HEK293 (cell line): Measurements from ENCODE around the gene HMCN2.

Experiments used
- CTCF ChIA-PET: fragments of 350-600 bp; formaldehyde crosslinking; extraction: SDS; loops from one replicate; lab custom pipeline; 2021; ENCODE audit warnings: antibody characterized with exemption; lab: Yijun Ruan, JAX
- POLR2A ChIA-PET: fragments of 300-600 bp; formaldehyde crosslinking; extraction: SDS; loops from one replicate; lab custom pipeline; 2020; ENCODE audit warnings: antibody characterized with exemption, inconsistent platforms; lab: Yijun Ruan, JAX
- H3K27ac ChIP-seq: fragments of 200-500 bp; sonication (Bioruptor generic); 2 replicates; pipeline ENCODE4 v1.5.1; 2014; ENCODE audit warnings: low read depth, low read length, control low read depth, inconsistent platforms; ENCODE audit errors: extremely low read depth
- H3K36me3 ChIP-seq, 2 experiments: fragments of 200-500 bp in 1 of 2; sonication (Bioruptor generic) in 1 of 2; 1 replicate in 1 of 2; 2 replicates in 1 of 2; pipeline ENCODE4 v1.5.1; 2014 to 2017; ENCODE audit warnings: inconsistent platforms in 2 of 2, low read length in 2 of 2; ENCODE audit not compliant: control insufficient read depth in 2 of 2, insufficient read depth in 1 of 2
- H3K4me1 ChIP-seq: fragments of 200-500 bp; sonication (Bioruptor generic); 2 replicates; pipeline ENCODE4 v1.5.1; 2014; ENCODE audit warnings: mild to moderate bottlenecking, low read length, inconsistent platforms; ENCODE audit not compliant: control insufficient read depth, insufficient read depth
- H3K4me3 ChIP-seq: 2 replicates; pipeline ENCODE4 v1.5.1; 2011; ENCODE audit warnings: low read depth, mild to moderate bottlenecking, control low read depth, low read length, moderate library complexity
- H3K9me3 ChIP-seq: fragments of 200-500 bp; sonication (Bioruptor generic); 2 replicates; pipeline ENCODE4 v1.5.1; 2014; ENCODE audit warnings: low read depth, low read length, inconsistent platforms; ENCODE audit not compliant: control insufficient read depth, insufficient read depth
- EGR2 ChIP-seq: fragments of 450-650 bp; formaldehyde crosslinking; IDR thresholded peaks from 2 replicates; pipeline ENCODE4 v1.5.1; 2016; ENCODE audit warnings: low read depth, missing biosample characterization, missing genetic modification characterization
- GLIS2 ChIP-seq: fragments of 450-650 bp; formaldehyde crosslinking; IDR thresholded peaks from 2 replicates; pipeline ENCODE4 v1.5.1; 2016; ENCODE audit warnings: missing biosample characterization, missing genetic modification characterization
- SP7 ChIP-seq: fragments of 450-650 bp; formaldehyde crosslinking; IDR thresholded peaks from 2 replicates; pipeline ENCODE4 v1.5.1; 2016; ENCODE audit warnings: missing biosample characterization, missing genetic modification characterization
- ZFP69B ChIP-seq: fragments of 450-650 bp; formaldehyde crosslinking; IDR thresholded peaks from 2 replicates; pipeline ENCODE4 v1.5.1; 2016; ENCODE audit warnings: missing biosample characterization, missing genetic modification characterization
- ZNF146 ChIP-seq: fragments of 450-650 bp; formaldehyde crosslinking; IDR thresholded peaks from 2 replicates; pipeline ENCODE4 v1.5.1; 2016; ENCODE audit warnings: missing biosample characterization, missing genetic modification characterization
- ZNF16 ChIP-seq: fragments of 450-650 bp; formaldehyde crosslinking; IDR thresholded peaks from 2 replicates; pipeline ENCODE4 v1.5.1; 2016; ENCODE audit warnings: low read depth, missing biosample characterization, missing genetic modification characterization
- ZNF175 ChIP-seq: fragments of 450-650 bp; formaldehyde crosslinking; IDR thresholded peaks from 2 replicates; pipeline ENCODE4 v1.5.1; 2016; ENCODE audit warnings: missing biosample characterization, missing genetic modification characterization
- ZNF221 ChIP-seq: fragments of 450-650 bp; formaldehyde crosslinking; IDR thresholded peaks from 2 replicates; pipeline ENCODE4 v1.5.1; 2017; ENCODE audit warnings: missing biosample characterization, missing genetic modification characterization, borderline replicate concordance
- ZNF416 ChIP-seq: fragments of 450-650 bp; formaldehyde crosslinking; IDR thresholded peaks from 2 replicates; pipeline ENCODE4 v1.5.1; 2016; ENCODE audit warnings: missing biosample characterization, missing genetic modification characterization
- ZNF677 ChIP-seq: fragments of 450-650 bp; IDR thresholded peaks from 2 replicates; pipeline ENCODE4 v1.5.0; 2018; ENCODE audit warnings: missing biosample characterization, mild to moderate bottlenecking, missing genetic modification characterization, moderate library complexity
- TF ChIP-seq, protein P1 (sequence below): fragments of 450-650 bp; formaldehyde crosslinking; IDR thresholded peaks from 2 replicates; pipeline ENCODE4 v1.5.1; 2016; ENCODE audit warnings: missing biosample characterization, missing genetic modification characterization
- TF ChIP-seq, protein P2 (sequence below): fragments of 450-650 bp; formaldehyde crosslinking; IDR thresholded peaks from 2 replicates; pipeline ENCODE4 v1.5.1; 2016; ENCODE audit warnings: missing biosample characterization, missing genetic modification characterization, low read depth
- TF ChIP-seq, protein P3 (sequence below): fragments of 450-650 bp; formaldehyde crosslinking; IDR thresholded peaks from 2 replicates; pipeline ENCODE4 v1.5.1; 2016; ENCODE audit warnings: missing biosample characterization, missing genetic modification characterization
- TF ChIP-seq, protein P4 (sequence below): fragments of 450-650 bp; formaldehyde crosslinking; IDR thresholded peaks from 2 replicates; pipeline ENCODE4 v1.5.1; 2016; ENCODE audit warnings: missing biosample characterization, missing genetic modification characterization
- TF ChIP-seq, protein P5 (sequence below): fragments of 450-650 bp; formaldehyde crosslinking; IDR thresholded peaks from 2 replicates; pipeline ENCODE4 v1.5.1; 2016; ENCODE audit warnings: missing biosample characterization, missing genetic modification characterization
- TF ChIP-seq, protein P6 (sequence below): fragments of 450-650 bp; formaldehyde crosslinking; IDR thresholded peaks from 2 replicates; pipeline ENCODE4 v1.5.1; 2016; ENCODE audit warnings: missing biosample characterization, missing genetic modification characterization

The HMCN2 gene

DNA sequence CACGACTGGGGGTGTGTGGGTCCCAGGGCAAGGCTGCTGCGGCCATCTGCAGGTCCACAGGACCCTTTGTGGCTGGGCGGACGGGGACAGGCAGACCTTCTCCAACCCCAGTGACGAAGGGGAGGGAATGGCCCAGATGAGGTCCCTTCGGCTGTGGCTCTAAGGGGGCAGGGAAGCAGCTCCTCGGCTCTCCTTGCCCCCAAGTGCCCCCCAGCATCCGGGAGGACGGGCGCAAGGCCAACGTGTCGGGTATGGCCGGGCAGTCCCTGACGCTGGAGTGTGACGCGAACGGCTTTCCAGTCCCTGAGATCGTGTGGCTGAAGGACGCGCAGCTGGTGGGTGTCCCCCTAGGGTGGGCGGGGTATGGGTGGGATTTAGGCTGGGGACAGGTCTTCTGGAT, 82.8 kb downstream of the HMCN2 start (continued):
- TF ChIP-seq, protein P1, sequence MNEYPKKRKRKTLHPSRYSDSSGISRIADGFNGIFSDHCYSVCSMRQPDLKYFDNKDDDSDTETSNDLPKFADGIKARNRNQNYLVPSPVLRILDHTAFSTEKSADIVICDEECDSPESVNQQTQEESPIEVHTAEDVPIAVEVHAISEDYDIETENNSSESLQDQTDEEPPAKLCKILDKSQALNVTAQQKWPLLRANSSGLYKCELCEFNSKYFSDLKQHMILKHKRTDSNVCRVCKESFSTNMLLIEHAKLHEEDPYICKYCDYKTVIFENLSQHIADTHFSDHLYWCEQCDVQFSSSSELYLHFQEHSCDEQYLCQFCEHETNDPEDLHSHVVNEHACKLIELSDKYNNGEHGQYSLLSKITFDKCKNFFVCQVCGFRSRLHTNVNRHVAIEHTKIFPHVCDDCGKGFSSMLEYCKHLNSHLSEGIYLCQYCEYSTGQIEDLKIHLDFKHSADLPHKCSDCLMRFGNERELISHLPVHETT, result no peak
- TF ChIP-seq ZFP69B (tag by site-specific recombination), result no peak
- TF ChIP-seq GLIS2, result no peak
- TF ChIP-seq, protein P2, sequence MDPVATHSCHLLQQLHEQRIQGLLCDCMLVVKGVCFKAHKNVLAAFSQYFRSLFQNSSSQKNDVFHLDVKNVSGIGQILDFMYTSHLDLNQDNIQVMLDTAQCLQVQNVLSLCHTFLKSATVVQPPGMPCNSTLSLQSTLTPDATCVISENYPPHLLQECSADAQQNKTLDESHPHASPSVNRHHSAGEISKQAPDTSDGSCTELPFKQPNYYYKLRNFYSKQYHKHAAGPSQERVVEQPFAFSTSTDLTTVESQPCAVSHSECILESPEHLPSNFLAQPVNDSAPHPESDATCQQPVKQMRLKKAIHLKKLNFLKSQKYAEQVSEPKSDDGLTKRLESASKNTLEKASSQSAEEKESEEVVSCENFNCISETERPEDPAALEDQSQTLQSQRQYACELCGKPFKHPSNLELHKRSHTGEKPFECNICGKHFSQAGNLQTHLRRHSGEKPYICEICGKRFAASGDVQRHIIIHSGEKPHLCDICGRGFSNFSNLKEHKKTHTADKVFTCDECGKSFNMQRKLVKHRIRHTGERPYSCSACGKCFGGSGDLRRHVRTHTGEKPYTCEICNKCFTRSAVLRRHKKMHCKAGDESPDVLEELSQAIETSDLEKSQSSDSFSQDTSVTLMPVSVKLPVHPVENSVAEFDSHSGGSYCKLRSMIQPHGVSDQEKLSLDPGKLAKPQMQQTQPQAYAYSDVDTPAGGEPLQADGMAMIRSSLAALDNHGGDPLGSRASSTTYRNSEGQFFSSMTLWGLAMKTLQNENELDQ (tag by site-specific recombination), result no peak
- TF ChIP-seq, protein P3, sequence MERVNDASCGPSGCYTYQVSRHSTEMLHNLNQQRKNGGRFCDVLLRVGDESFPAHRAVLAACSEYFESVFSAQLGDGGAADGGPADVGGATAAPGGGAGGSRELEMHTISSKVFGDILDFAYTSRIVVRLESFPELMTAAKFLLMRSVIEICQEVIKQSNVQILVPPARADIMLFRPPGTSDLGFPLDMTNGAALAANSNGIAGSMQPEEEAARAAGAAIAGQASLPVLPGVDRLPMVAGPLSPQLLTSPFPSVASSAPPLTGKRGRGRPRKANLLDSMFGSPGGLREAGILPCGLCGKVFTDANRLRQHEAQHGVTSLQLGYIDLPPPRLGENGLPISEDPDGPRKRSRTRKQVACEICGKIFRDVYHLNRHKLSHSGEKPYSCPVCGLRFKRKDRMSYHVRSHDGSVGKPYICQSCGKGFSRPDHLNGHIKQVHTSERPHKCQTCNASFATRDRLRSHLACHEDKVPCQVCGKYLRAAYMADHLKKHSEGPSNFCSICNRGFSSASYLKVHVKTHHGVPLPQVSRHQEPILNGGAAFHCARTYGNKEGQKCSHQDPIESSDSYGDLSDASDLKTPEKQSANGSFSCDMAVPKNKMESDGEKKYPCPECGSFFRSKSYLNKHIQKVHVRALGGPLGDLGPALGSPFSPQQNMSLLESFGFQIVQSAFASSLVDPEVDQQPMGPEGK (tag by site-specific recombination), result no peak
- TF ChIP-seq ZNF221 (tag by site-specific recombination), result no peak

DNA sequence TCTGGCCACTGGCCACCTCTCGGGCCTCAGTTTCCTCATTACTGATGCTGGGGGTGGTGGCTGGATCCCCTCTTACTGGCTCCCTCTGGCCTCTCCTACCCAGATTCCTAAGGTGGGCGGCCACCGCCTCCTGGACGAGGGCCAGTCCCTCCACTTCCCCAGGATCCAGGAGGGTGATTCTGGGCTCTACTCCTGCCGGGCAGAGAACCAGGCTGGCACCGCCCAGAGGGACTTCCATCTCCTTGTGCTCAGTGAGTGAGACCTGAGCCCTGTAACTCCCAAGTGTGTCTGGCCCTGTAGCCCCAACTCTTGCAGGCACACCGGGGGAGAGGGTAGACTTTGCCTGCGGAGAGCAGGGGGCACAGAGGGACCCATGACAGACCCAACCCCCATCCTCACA, 83.3 kb downstream of the HMCN2 start:
- H3K27ac ChIP-seq, result no peak overlapping the region
- TF ChIP-seq ZNF146 (tag by site-specific recombination) (no peak), ZNF175 (no peak), ZNF677 (tag by site-specific recombination) (no peak), ZNF416 (no peak), EGR2 (tag by site-specific recombination) (no peak), ZNF16 (tag by site-specific recombination) (no peak), SP7 (tag by site-specific recombination) (no peak)
- TF ChIP-seq, protein P4, sequence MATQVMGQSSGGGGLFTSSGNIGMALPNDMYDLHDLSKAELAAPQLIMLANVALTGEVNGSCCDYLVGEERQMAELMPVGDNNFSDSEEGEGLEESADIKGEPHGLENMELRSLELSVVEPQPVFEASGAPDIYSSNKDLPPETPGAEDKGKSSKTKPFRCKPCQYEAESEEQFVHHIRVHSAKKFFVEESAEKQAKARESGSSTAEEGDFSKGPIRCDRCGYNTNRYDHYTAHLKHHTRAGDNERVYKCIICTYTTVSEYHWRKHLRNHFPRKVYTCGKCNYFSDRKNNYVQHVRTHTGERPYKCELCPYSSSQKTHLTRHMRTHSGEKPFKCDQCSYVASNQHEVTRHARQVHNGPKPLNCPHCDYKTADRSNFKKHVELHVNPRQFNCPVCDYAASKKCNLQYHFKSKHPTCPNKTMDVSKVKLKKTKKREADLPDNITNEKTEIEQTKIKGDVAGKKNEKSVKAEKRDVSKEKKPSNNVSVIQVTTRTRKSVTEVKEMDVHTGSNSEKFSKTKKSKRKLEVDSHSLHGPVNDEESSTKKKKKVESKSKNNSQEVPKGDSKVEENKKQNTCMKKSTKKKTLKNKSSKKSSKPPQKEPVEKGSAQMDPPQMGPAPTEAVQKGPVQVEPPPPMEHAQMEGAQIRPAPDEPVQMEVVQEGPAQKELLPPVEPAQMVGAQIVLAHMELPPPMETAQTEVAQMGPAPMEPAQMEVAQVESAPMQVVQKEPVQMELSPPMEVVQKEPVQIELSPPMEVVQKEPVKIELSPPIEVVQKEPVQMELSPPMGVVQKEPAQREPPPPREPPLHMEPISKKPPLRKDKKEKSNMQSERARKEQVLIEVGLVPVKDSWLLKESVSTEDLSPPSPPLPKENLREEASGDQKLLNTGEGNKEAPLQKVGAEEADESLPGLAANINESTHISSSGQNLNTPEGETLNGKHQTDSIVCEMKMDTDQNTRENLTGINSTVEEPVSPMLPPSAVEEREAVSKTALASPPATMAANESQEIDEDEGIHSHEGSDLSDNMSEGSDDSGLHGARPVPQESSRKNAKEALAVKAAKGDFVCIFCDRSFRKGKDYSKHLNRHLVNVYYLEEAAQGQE (tag by site-specific recombination), result no peak
- TF ChIP-seq, protein P5, sequence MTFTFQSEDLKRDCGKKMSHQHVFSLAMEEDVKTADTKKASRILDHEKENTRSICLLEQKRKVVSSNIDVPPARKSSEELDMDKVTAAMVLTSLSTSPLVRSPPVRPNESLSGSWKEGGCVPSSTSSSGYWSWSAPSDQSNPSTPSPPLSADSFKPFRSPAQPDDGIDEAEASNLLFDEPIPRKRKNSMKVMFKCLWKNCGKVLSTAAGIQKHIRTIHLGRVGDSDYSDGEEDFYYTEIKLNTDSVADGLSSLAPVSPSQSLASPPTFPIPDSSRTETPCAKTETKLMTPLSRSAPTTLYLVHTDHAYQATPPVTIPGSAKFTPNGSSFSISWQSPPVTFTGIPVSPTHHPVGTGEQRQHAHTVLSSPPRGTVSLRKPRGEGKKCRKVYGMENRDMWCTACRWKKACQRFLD (tag by site-specific recombination), result no peak
- TF ChIP-seq, protein P6, sequence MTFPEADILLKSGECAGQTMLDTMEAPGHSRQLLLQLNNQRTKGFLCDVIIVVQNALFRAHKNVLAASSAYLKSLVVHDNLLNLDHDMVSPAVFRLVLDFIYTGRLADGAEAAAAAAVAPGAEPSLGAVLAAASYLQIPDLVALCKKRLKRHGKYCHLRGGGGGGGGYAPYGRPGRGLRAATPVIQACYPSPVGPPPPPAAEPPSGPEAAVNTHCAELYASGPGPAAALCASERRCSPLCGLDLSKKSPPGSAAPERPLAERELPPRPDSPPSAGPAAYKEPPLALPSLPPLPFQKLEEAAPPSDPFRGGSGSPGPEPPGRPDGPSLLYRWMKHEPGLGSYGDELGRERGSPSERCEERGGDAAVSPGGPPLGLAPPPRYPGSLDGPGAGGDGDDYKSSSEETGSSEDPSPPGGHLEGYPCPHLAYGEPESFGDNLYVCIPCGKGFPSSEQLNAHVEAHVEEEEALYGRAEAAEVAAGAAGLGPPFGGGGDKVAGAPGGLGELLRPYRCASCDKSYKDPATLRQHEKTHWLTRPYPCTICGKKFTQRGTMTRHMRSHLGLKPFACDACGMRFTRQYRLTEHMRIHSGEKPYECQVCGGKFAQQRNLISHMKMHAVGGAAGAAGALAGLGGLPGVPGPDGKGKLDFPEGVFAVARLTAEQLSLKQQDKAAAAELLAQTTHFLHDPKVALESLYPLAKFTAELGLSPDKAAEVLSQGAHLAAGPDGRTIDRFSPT (tag by site-specific recombination), result no peak
- CTCF ChIA-PET, result no interaction called here

More for the DNA sequence above, 83.3 kb downstream of the HMCN2 start:
- no peaks in the 10 kb centered on the region for H3K9me3 ChIP-seq
- no peaks in the 10 kb centered on the region for H3K36me3 ChIP-seq
- H3K4me3 ChIP-seq, result no peak overlapping the region
- H3K4me1 ChIP-seq, result no peaks in the 10 kb centered on the region
- POLR2A ChIA-PET, result interaction anchor here (0.7 kb wide), 1 partner anchor 1029 kb away, joined by 7 read pairs; no protein-coding TSS in a partner anchor
